Loucy (cell line): ENCODE measurements around the gene COL13A1.

Experiments used
- H2AFZ ChIP-seq: fragments of 200-600 bp; sonication (generic); 2 replicates; pipeline ENCODE4 v1.6.0; 2016; ENCODE audit warnings: antibody characterized with exemption, mild to moderate bottlenecking, low read length, moderate library complexity
- H3F3A ChIP-seq: fragments of 200-600 bp; 2 replicates; pipeline ENCODE4 v1.6.0; 2016; ENCODE audit warnings: antibody characterized with exemption, low read depth, mild to moderate bottlenecking
- H3K27me3 ChIP-seq: fragments of 200-600 bp; sonication (generic); 2 replicates; pipeline ENCODE4 v1.6.1; 2014; ENCODE audit warnings: low read length, mild to moderate bottlenecking; ENCODE audit not compliant: insufficient read depth, poor library complexity, severe bottlenecking
- H3K36me3 ChIP-seq: fragments of 200-600 bp; sonication (generic); 2 replicates; pipeline ENCODE4 v1.6.1; 2016; ENCODE audit warnings: low read length; ENCODE audit not compliant: insufficient read depth
- H3K4me1 ChIP-seq: fragments of 200-600 bp; sonication (generic); 2 replicates; pipeline ENCODE4 v1.5.1; 2014; ENCODE audit warnings: low read length, mild to moderate bottlenecking; ENCODE audit not compliant: insufficient read depth, poor library complexity, severe bottlenecking
- H3K4me2 ChIP-seq: fragments of 200-600 bp; sonication (generic); 2 replicates; pipeline ENCODE4 v1.6.0; 2014; ENCODE audit warnings: antibody characterized with exemption, low read length, low read depth, mild to moderate bottlenecking; ENCODE audit not compliant: poor library complexity, severe bottlenecking
- H3K4me3 ChIP-seq: fragments of 200-600 bp; sonication (generic); 2 replicates; pipeline ENCODE4 v1.5.1; 2014; ENCODE audit warnings: low read length, mild to moderate bottlenecking, mixed read lengths; ENCODE audit not compliant: poor library complexity, severe bottlenecking
- H3K79me2 ChIP-seq: fragments of 200-600 bp; sonication (generic); 2 replicates; pipeline ENCODE4 v1.6.1; 2014; ENCODE audit warnings: low read length; ENCODE audit not compliant: insufficient read depth
- H3K9ac ChIP-seq: fragments of 200-600 bp; sonication (generic); 2 replicates; pipeline ENCODE4 v1.6.0; 2014; ENCODE audit warnings: mild to moderate bottlenecking, low read depth, low read length, moderate library complexity; ENCODE audit not compliant: poor library complexity, severe bottlenecking
- H3K9me2 ChIP-seq: fragments of 200-600 bp; sonication (generic); replicated peaks from 2 replicates; pipeline ENCODE4 v1.6.1; 2016; ENCODE audit warnings: low read depth, low read length, mixed read lengths
- H3K9me3 ChIP-seq: fragments of 200-600 bp; sonication (generic); 2 replicates; pipeline ENCODE4 v1.6.1; 2014; ENCODE audit warnings: mild to moderate bottlenecking, antibody characterized with exemption, low read length, low read depth; ENCODE audit not compliant: insufficient read depth
- H4K20me1 ChIP-seq: fragments of 200-600 bp; sonication (generic); 2 replicates; pipeline ENCODE4 v1.6.0; 2014; ENCODE audit warnings: antibody characterized with exemption, low read length, mild to moderate bottlenecking; ENCODE audit not compliant: insufficient read depth, poor library complexity, severe bottlenecking
- EZH2phosphoT487 ChIP-seq: fragments of 200-600 bp; IDR thresholded peaks from 2 replicates; pipeline ENCODE4 v1.6.1; 2018; ENCODE audit warnings: antibody characterized with exemption, mild to moderate bottlenecking, moderate library complexity, borderline replicate concordance
- TF ChIP-seq, protein P1 (sequence below): fragments of 200-600 bp; sonication (generic); conservative IDR thresholded peaks from 2 replicates; pipeline ENCODE4 v1.5.1; 2014; ENCODE audit warnings: mild to moderate bottlenecking, antibody characterized with exemption, low read length

The COL13A1 gene

DNA sequence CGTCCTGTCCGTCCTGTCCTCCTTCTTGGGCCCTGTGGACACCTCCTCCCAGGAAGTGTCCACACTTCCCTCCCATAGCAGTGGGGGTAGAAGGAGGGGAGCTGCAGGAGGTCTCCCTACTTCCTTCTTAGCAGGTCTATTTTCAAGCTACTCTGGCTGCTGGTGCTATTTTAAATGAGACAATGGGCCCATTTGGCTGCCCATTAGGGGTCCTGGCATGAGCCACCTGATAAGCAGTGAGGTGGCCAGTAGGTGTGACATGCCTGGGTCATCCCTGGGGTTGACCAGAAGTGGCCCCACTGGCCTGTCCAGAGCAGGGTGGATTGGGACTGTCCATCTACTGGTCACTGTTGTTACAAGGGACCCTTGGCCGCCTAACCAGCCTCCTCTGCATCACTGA, 75.2 kb downstream of the COL13A1 start:
- no peaks in the 10 kb centered on the region for H3K36me3 ChIP-seq
- no peaks in the 10 kb centered on the region for H3K9me3 ChIP-seq
- H3K27me3 ChIP-seq: no peaks in the 10 kb centered on the region
- H3K4me1 ChIP-seq: no peaks in the 10 kb centered on the region
- no peak overlapping the region for H3K4me3 ChIP-seq
- no peak overlapping the region for H3K9ac ChIP-seq
- H3K4me2 ChIP-seq: no peak overlapping the region
- H3F3A ChIP-seq: no peaks in the 10 kb centered on the region
- no peaks in the 10 kb centered on the region for H4K20me1 ChIP-seq
- no peaks in the 10 kb centered on the region for H3K79me2 ChIP-seq
- TF ChIP-seq EZH2phosphoT487: no peak
- TF ChIP-seq, protein P1, sequence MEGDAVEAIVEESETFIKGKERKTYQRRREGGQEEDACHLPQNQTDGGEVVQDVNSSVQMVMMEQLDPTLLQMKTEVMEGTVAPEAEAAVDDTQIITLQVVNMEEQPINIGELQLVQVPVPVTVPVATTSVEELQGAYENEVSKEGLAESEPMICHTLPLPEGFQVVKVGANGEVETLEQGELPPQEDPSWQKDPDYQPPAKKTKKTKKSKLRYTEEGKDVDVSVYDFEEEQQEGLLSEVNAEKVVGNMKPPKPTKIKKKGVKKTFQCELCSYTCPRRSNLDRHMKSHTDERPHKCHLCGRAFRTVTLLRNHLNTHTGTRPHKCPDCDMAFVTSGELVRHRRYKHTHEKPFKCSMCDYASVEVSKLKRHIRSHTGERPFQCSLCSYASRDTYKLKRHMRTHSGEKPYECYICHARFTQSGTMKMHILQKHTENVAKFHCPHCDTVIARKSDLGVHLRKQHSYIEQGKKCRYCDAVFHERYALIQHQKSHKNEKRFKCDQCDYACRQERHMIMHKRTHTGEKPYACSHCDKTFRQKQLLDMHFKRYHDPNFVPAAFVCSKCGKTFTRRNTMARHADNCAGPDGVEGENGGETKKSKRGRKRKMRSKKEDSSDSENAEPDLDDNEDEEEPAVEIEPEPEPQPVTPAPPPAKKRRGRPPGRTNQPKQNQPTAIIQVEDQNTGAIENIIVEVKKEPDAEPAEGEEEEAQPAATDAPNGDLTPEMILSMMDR: no peak
- H2AFZ ChIP-seq: no peak overlapping the region
- no peaks in the 10 kb centered on the region for H3K9me2 ChIP-seq

DNA sequence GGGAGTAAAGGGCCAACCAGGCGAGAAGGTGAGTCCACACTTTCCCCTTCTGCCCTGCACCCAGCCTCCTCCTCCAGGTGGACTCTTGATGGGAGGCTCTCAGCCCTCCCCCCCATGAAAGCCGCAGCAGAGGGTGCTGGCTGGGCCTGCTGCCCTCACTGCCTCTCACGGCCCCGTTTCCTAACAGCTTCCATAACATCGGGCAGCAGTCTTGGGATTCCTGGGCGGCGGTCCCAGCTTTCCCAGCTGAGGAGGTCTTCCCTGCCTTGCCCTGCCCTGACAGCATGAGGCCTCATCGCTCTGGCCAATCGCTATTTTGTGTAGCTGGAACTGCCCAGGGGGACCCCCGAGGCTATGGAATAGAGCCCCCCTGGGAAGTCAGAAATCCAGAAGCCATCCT, 76.3 kb downstream of the COL13A1 start:
- H3K4me1 ChIP-seq: no peaks in the 10 kb centered on the region
- H3K27me3 ChIP-seq: no peaks in the 10 kb centered on the region
- H4K20me1 ChIP-seq: no peaks in the 10 kb centered on the region
- no peaks in the 10 kb centered on the region for H3K36me3 ChIP-seq
- H3K79me2 ChIP-seq: no peaks in the 10 kb centered on the region
- no peaks in the 10 kb centered on the region for H3K9me3 ChIP-seq
- no peak overlapping the region for H2AFZ ChIP-seq
- H3F3A ChIP-seq: no peaks in the 10 kb centered on the region
- no peak overlapping the region for H3K4me2 ChIP-seq
- no peak overlapping the region for H3K4me3 ChIP-seq
- no peaks in the 10 kb centered on the region for H3K9me2 ChIP-seq
- no peak for TF ChIP-seq EZH2phosphoT487
- TF ChIP-seq, protein P1: no peak
- H3K9ac ChIP-seq: no peak overlapping the region

DNA sequence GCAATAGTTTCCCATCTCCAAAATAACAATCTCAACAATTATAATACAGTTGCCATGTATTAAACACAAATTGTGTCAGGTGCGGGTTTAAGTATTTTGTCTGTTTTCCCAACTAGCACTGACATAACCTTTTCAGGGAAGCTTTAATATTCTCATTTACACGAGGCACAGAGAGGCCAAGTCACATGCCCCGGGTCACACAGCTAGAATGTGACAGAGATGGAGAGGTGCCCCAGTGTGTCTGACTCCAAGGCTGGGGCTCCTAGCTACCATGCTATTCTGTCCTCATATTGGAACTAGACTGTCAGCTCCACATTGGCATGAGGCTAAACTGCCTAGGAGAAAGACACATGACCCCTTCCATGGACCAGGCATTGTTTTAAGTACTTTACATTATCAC, 77.2 kb downstream of the COL13A1 start:
- no peak overlapping the region for H3K9ac ChIP-seq
- no peaks in the 10 kb centered on the region for H3K9me2 ChIP-seq
- no peaks in the 10 kb centered on the region for H3K4me1 ChIP-seq
- H3F3A ChIP-seq: no peaks in the 10 kb centered on the region
- H4K20me1 ChIP-seq: no peaks in the 10 kb centered on the region
- no peaks in the 10 kb centered on the region for H3K36me3 ChIP-seq
- no peaks in the 10 kb centered on the region for H3K79me2 ChIP-seq
- H3K4me3 ChIP-seq: no peak overlapping the region
- H3K4me2 ChIP-seq: no peak overlapping the region
- no peak overlapping the region for H2AFZ ChIP-seq
- no peaks in the 10 kb centered on the region for H3K27me3 ChIP-seq
- TF ChIP-seq, protein P1: no peak
- no peak for TF ChIP-seq EZH2phosphoT487
- H3K9me3 ChIP-seq: no peaks in the 10 kb centered on the region
